NK-92 (cell line): Measurements from ENCODE around the gene DDX3X.
"Not testable (repeated sequence)": the region's sequence is repeated elsewhere in the genome, so short reads cannot be mapped to it uniquely, and the experiment has no call there.

Experiments used
- DNase-seq: peaks from one replicate; lab custom pipeline; 2025; ENCODE audit not compliant: unreplicated experiment; lab: John Stamatoyannopoulos, UW

DDX3X gene

DNA sequence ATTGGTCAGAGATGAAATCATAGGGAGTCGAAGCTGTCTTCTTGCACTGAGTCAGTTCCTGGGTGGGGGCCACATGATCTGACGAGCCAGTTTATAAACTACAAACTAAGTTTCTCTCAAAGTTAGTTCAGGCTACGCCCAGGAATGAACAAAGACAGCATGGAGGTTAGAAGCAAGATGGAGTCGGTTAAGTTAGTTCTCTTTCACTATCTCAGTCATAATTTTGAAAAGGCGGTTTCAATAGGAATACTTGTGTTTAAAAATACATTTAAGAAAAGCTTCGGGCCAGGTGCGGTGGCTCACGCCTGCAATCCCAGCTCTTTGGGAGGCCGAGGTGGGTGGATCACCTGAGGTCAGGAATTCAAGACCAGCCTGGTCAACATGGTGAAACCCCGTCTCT, 77.3 kb downstream of the DDX3X start:
- not testable (repeated sequence) for DNase-seq

DNA sequence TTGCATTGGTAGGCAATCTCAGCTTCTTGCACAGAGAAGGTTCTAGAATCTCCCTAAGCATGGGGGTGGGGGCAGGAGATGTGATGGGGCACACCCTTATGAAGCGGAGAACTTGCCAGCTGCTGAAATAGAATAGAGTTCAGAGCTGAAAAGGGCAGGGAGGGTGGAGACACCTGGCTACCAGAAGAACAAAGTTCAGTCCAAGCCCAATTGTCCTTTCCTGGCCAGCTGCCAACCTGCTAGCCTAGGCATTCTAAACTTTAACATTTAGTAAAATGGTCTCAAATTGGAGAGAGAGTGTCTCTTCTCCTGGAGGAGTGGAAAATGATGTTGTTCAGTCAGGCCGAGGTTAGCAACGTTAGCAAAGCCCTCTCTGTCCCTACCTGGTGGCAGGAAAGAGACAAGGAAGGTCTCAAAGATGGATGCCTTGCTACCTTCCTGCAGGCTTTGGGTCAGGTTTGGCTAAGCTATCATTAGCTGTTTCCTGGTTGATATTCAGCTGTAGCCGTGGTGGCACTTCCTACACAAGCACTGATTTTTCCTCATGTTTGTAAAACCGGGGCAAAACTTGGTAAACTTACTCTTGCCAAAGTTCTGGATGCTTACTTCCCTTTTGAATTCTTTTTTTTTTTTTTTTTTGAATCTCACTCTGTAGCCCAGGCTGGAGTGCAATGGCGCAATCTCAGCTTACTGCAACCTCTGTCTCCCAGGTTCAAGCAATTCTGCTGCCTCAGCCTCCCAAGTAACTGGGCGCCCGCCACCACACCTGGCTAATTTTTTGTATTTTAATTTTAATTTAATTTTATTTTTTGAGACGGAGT, 78.5 kb downstream of the DDX3X start:
- no peak for DNase-seq
